HG03460 (cell line): Measurements from ENCODE around the gene IL4.
A peak's percentile ranks its signal among the peaks of the same experiment; 100 is the strongest.

ENCODE experiments used
- ATAC-seq: cut with Tn5 transposase; IDR thresholded peaks from one replicate; pipeline ENCODE4 v1.9.1; 2021; ENCODE audit not compliant: unreplicated experiment

The IL4 gene

DNA sequence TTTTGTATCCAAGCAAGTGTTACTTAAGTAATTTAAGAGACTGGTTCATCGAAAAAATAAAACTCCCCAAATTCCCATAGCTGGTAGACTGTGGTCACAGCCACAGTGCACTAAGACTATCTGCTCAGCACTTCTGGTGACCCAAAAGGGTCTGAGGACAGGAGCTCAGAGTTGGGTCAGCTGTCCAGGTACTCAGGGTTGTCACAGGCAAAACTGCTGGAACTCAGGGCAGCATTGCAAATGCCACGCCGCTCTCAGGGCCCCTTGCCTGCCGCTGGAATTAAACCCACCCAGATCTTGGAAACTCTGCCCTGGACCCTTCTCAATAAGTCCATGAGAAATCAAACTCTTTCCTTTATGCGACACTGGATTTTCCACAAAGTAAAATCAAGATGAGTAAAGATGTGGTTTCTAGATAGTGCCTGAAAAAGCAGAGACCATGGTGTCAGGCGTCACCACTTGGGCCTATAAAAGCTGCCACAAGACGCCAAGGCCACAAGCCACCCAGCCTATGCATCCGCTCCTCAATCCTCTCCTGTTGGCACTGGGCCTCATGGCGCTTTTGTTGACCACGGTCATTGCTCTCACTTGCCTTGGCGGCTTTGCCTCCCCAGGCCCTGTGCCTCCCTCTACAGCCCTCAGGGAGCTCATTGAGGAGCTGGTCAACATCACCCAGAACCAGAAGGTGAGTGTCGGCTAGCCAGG lies 16.0 kb upstream of the IL4 start, which contains the start of gene IL13:
Gene IL13 (plus strand): TSS at position 498 of the 705 bp plus-strand sequence. CDS start 14 bp downstream, at position 512.
- no peak for ATAC-seq

DNA sequence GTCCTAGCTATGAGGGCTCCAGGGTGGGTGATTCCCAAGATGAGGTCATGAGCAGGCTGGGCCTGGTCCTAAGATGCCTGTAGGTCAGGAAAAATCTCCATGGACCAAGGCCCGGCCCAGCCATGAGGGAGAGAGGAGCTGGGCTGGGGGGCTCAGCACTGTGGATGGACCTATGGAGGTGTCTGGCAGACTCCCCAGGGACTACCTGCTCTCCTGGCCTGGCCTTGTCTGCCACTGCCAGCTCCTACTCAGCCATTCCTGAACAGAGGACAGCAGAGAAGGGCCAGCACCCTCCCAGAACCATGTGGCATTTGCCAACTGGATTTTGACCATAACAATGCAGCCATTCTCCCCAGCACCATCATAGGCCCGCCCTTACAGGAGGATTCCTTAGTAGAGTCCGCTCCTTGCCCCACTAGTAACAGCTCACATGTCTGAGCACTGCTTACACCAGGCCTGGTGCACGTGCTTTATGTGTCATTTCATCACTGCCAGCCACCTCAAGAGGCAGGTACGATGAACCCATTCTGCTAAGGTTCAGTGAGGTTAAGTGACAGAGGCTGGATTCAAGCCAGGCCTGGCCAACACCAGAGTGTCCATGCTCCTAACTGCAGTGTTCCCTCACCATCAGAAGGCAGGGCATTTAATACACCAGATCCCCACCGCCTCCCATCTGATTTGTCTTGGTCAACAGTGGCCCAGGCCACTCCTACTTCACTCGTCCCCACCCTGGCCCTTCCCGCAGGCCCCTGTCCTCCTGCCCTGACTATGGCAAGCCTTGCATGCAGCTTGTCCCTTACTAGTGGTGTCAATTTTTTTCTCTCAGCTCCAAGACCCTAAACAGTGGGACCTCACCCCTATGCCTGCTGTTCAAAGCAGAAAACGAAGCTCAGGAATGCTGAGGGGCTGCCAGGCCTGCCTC lies 15.1 kb upstream of the IL4 start:
- no peak for ATAC-seq

DNA sequence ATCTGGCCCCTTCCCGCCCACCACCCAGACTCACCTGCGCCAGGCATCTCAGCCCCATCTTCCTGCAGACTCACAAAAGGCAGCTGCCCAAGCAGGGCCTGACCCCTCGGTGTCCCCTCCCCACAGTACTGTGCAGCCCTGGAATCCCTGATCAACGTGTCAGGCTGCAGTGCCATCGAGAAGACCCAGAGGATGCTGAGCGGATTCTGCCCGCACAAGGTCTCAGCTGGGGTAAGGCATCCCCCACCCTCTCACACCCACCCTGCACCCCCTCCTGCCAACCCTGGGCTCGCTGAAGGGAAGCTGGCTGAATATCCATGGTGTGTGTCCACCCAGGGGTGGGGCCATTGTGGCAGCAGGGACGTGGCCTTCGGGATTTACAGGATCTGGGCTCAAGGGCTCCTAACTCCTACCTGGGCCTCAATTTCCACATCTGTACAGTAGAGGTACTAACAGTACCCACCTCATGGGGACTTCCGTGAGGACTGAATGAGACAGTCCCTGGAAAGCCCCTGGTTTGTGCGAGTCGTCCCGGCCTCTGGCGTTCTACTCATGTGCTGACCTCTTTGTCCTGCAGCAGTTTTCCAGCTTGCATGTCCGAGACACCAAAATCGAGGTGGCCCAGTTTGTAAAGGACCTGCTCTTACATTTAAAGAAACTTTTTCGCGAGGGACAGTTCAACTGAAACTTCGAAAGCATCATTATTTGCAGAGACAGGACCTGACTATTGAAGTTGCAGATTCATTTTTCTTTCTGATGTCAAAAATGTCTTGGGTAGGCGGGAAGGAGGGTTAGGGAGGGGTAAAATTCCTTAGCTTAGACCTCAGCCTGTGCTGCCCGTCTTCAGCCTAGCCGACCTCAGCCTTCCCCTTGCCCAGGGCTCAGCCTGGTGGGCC lies 13.9 kb upstream of the IL4 start:
- ATAC-seq: no peak

DNA sequence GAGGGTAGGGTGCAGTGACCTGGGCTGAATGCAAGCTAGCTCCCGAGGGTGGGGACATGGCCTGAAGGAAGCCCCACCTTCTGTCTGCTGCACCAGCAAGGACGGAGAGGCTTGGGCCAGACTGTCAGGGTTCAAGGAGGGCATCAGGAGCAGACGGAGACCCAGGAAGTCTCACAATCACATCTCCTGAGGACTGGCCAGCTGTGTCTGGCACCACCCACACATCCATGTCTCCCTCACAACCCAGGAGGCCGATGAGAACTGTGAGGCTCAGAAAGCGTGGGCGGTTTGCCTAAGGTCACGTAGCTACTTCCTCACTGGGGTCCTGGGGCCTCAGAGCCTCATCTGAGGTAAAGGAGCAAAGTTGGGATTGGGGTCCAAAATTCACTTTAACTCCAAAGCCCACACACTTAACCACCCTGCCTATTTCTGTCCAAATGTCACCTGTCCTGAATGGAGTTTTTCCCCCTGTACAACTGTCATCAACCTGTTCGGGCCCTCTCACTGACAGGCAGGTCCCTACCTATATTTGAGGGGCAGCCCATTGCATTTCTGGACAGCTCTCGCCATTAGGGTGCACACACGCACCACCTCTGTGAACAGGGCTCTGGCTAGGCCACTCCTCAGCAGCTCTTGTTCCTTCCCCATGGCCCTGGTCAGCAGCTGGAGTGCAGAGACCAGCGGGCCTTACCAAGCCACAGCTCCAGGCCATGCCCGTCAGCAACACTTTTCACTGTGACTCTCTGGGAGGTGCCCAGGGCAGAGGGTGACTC lies 12.4 kb upstream of the IL4 start:
- no peak for ATAC-seq

DNA sequence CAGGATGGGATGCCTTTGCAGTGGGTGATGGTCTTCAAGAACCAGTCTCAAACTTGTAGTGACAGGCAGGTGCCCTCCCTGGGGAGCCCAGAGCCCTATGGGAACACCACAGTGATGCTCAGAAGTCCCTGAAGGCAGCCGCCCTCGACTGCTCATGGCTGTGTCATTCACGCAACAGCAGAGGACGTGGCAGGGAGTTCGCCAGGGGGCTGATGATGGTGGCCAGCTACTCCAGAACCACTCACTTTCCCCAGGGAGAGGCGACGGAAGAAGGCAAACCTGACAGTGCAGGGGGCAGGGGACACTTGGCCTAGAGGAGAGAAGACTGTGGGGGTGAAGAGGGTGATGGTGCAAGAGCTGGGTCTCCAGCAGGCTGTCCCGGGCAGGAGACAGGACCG lies 11.8 kb upstream of the IL4 start:
- ATAC-seq: no peak

DNA sequence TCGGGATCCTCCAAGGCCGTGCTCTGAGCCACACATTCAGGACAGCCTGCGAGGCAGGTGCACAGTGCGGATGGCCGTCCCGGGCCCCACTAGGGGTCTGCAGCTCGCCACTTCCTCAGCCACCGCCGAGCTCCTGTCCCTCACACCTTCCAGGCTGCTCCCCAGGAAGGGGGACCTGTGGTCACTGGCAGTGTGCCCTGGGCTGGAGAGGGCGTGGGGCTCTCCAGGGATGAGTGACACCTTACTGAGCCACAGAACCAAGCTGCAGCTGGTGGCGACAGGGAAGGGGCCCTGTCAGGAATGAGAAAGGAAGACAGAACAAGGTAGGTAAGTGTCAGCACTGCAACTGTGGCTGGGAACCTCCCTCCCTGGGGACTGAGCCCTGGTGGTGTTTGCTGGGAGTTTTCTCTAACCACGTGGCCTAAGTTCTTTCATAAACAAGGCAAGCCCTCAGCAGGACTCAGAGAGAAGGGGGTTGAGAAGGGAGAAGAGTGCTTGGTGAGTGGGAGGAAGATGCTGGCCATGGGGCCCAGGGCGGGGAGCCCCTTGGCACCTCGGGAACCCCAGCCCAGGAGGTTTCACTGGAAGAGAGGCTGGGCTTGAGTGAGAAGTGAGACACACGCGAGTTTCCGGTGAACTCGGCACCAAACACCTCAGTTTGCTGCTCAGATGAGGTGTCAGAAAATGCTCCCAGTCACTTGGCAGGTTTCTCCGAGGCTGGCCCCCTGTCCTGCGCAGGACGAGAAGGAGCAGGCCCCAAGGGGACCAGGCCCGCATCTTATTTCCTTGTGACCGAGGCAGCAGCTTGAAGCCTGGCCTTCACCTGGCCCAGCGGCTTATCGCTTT lies 10.6 kb upstream of the IL4 start:
- peak; percentile 52 for ATAC-seq

DNA sequence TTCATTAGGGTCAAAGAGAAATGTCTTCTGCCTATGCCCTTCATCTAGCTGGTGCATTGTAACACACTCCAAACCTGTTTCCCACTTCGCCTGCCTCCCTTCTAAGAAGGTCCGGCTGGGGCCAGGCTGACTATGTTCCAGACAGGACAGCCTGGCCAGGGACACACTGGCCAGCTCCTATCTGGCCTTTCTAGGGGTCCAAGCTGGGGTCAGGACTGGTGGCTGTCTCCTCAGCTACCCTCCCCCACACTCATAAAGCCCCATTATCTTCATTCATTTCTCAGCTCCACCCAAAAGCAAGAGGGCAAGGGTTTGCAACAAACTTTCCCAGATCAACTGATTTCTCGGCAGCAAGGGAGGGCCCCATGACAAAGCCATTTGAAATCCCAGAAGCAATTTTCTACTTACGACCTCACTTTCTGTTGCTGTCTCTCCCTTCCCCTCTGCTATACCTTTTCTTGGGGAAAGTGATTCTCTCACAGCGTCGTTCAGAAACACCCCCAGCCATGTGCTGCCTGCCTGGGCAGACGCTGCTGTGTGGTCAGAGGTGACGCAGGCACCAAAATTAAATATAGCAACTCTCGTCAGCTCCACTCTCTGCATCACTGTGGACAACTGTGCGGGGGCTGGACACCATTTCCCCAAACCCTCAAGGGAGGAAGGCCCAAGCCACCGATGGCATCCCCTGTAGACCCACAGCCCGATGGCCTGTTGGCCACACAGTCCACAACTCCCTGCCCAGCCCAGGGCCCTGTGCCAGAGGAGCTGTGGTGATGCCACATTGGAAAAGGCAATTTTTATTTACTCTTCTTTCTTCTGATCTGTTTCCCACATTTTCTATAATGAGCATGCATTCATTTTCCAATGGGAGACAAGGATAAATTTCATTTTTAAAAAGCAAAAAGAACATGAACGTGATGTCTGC lies 9.8 kb upstream of the IL4 start:
- ATAC-seq: peak; percentile 36

DNA sequence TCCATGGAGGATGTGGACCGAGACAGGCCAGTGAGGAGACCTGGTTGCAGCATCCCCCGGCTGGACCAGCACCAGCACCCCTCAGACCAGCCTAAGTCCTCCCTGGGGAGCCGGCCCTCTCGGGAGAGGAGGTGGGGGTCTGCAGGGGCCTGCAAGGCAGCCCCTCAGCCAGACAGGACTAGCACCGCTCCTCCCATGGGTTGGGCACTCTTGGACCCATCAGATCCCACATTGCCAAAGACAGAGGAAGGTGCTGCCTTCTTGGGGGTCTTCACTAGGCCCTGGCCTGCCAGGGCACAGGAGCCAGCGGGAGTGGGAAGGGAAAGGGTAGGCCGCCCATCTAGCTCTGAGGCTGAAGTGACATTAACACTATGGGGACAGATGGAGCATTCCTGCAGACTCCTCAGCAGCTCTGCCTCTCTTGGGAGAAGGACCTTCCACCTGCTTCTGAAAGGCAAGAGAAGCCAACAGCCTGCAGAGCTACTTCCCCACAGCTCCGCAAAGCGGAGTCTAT lies 9.0 kb upstream of the IL4 start:
- no peak for ATAC-seq

DNA sequence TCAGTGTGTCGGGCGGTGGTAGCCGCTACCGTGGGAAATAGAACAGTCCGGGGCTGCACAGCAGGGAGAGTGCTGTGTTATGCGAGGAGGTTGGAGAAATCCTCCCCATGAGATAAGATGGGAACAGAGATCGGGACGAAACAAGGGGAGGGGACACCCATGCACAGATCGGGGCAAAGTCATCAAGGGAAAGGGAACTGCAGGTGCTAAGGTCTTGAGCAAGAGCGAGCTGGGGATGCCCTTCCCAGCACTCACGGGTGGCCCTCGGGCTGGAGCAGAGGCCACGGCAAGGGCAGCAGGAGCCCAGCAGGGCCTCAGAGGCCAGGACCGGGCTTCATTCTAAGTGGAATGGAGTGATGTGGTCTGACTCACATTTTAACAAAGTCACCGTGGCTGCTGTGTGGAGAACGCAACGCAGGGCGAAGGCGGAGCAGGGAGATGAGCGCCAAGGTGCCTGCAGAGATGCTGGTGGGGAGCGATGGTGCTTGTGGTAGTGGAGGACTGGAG lies 8.2 kb upstream of the IL4 start:
- no peak for ATAC-seq

DNA sequence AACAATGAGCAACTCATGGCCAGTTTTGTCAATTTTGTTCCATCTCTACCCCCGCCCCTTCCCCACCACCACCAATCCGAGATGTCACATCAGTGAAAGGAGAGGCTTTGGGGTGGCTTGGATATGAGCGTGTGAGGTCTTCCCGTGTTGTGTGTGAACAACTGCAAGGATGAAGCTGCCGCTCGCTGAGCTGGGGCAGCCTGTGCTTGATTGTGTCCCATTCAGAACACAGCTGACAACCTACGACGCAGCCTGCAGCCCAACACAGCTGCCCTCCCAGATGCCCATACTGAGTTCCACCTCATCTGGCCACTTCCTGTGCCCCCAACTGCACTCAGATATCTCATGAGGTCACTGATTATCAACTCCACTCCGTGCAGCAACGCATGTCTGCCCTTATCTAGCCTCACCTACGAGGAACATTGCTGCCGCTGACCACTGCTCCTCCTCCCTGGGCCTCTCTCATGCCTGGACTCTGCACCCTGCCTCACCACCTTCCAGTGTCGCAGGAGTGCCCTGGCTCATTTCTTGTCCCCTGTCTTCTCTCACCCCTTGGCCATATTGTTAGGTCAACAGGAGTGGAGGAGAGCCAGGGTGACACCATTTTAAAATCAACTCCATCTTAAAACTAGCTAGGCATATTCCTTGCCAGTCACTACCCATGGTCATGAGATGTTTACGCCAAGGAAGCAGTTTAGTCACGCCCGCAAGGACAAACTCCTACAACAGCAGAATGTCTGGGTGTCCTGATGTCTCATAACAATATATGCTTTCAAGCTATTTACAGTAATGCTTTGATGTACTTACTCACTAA lies 7.3 kb upstream of the IL4 start:
- ATAC-seq: no peak

DNA sequence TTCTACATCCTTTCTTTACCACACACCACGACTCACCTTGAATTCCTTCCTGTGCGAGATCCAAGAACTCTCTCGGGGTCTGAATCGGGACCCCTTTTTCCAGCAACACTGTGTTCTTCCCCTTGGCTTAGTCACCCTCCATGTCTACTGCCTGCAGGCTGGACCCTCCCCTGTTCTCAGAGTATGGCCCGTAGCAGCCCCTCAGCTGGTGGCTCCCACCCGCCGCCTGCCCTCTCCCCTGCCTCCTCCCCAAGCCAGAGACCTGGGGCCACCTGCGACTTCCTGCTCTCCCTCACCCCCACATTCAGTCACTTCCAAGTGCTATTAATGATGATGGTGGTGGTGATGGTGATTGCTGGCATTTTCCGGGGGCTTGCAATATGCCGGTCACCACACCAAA lies 6.5 kb upstream of the IL4 start:
- ATAC-seq: no peak

DNA sequence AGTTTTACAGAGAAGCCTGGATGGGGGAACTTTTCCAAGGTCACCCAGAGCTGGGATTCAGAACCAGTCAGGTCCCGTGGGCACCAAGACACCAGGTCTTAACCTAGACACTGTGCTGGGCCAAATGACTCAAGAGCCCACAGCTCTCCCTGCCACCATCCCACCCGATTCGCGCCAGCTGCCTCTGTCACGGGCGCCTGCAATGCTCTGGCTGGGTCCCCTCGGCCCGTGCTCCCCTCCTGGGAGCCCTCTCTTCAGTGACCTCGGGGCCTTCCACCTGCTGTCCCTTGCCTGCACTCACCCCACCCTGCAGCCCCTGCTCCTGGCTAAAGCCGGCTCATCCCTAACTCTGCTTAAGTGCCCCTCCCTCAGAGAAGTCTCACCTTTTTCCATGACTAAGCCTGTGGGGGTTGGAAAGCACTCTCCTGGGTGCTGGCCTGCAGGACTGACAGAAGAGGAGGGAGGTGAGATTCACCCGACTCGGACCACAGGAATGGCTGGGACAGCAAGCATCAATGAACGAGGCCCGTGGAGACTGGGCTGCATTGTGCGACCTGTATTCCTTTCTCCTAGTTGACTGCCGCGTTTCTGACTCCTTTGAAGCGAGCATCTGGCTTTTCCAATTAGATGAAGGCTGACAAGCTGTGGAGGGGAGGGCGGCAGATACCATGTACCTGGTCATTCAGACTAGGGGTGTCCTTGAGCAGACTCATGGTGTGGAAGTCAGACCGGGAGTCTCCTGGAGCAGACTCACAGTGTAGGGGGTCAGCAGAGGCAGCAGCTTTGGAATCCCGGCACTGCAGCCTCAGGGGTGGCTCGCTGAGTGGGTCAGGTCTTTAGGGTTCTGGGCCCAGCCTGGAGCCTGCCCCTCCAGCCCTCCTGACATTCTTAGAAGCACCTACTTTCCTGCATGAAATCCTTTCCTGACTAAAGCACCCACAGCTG lies 5.8 kb upstream of the IL4 start:
- ATAC-seq: no peak

DNA sequence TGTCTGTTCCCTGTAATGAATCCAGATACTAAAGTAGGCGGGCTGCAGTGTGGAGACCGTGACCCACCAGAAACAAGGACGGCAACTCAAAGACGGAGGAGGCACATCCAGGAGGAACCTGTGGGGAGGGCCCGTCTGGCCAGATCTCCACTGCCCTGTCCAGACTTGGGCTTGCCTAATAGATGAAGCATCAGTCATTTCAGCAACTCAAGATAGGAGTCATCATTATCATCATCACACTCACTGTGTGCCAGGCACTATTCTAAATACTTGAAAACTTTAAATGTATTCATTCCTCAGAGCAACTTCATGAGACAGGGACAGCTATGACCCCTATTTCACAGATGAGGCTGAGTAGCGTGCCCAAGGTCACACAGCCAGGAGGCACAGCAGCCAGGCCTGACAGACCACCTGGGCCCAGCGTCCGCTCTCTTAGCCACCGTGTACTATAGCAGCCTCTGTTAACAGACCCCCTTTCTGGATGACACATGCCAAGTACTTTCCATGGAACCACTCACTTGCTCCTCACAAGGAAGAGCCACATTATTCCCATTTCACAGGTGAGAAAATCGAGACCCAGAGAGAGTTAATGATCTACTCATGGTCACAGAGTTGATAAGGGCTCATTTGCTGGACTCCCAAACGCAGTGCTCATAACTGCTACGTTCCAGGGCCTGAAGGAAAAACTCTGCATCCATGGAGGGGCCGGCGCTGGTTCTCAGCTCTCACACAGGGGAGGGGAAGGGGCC lies 4.9 kb upstream of the IL4 start:
- ATAC-seq: no peak

DNA sequence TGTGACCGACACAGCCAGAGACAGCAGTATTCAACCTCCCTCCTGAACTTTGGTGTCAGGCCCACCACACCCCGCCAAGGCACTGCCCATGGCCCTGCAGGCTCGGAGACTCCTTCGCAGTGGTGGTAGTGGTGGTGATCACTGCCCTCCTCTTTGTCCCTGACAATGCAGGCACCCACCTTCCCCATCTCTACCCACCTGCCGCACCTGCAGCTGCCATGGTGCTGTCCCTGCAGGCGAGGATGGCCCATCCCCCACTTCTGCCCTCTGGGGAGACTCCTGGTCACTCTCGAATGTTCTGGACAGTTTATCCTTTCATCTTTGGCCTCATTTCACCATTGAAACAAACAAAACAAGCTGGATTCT lies 4.4 kb upstream of the IL4 start:
- ATAC-seq: no peak
